ENCODE data around the gene DGCR2.
"Not testable (repeated sequence)": the region's sequence is repeated elsewhere in the genome, so short reads cannot be mapped to it uniquely, and the experiment has no call there.

Gene DGCR2

DNA sequence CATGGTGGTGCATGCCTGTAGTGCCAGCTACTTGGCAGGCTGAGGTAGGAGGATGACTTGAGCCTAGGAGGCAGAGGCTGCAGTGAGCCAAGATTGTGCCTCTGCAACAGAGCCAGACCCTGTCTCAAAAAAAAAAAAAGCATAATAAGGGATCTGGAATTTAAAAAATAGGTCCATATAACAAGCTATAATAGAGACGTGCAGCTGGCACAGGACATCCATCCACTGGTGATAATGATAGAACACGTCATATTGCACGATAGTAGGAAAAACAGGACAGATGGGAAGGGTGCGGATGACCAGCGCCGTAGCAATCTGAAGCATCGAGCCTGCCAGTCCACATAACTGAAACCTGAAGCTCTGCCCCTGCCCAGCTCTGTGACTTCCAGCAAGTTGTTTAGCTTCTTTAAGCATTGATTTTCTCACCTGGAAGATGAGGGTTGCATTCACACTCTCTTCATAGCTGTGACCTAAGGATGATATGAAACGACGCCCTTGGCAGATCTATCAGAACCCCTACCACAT lies 125.8 kb downstream of the DGCR2 start:
- no peak for DNase-seq

GRCh38 chr22:18995327-18995711 lies 126.9 kb downstream of the DGCR2 start:
- DNase-seq = no peak

- DNase-seq = no peak
These were observed 127.4 kb downstream of the DGCR2 start for GRCh38 chr22:18994701-18995326.

GRCh38 chr22:18994056-18994455 lies 128.2 kb downstream of the DGCR2 start:
- DNase-seq = no peak

- DNase-seq = no peak
These were observed 129.5 kb downstream of the DGCR2 start for GRCh38 chr22:18992543-18993198.

DNA sequence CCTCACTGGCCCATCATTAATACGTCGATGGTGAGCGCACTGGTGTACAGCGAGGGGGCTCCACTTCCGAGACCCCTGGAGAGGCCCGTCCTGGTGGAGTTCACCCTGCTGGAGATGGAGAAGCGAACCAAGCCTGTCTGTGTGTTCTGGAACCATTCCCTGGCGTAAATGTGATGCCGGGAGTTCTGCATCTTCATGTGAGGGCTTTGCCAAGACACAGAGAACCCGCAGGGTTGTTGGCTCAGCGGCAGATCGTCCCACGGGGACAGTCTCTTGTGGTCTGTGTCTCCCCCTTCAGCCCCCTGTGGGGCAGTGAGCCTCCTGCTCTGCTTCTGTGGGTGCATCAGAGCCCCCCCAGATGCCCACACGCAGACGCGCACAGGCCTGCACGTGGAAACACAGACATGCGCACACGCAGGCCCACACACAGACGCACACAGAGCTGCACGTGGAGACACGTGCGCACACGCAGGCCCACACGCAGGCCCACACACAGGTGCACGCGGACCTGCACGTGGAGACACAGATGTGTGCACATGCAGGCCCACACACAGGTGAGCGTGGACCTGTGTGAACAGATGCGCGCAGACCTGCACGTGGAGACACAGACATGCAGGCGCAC lies 130.3 kb downstream of the DGCR2 start:
- no peak for DNase-seq

DNA sequence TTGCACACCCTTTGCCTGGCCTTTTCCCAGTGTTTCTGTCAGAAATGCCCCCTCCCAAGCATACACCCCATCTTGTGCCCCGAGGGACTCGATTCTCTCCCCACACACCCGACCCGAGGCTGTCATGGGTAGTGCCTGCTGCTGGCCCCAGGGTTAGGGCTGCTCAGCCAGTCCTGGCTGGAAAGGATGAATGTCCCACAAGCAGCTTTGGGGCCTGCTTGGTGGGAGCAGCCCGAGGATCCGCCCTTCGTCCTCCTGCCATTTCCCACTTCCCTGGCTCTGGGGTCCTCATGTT lies 131.1 kb downstream of the DGCR2 start:
- DNase-seq = no peak

DNA sequence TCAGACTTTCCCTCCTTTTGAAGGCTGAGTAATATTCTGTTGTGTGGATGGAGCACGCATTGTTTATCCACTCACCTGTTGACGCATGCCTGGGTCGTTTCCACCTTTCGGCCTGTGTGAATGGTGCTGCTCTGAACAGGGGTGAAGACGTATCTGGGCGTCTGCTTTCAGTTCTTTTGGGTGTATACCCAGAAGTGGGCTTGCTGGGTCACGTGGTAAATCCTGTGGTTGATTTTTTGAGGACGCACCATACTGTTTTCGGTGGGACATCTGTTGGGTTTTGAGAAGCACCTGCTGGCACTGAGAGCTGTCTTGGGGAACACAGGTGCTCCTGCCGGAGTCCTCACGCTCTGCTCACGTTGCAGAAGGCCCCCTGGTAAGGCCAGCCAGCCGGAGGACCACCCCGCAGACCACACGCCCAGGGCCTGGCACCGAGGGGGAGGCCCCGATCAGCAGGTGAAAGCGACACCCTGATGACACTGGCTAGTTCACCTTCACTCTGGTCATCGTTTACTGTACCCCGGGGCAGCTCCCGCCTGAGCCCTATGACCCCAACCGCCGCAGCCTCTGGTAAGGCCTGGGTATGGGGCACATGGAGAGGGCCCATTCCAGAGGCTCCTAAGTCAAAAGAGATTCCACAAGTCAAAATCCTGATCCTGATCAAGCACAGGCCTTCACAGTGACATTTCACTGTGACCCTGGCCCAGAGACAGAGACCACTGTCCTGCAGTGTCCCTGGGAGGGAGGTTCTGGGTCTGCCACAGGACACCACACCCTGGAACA lies 131.7 kb downstream of the DGCR2 start:
- DNase-seq = no peak

- no peak for DNase-seq
These were observed 133.3 kb downstream of the DGCR2 start for GRCh38 chr22:18988958-18989357.

DNA sequence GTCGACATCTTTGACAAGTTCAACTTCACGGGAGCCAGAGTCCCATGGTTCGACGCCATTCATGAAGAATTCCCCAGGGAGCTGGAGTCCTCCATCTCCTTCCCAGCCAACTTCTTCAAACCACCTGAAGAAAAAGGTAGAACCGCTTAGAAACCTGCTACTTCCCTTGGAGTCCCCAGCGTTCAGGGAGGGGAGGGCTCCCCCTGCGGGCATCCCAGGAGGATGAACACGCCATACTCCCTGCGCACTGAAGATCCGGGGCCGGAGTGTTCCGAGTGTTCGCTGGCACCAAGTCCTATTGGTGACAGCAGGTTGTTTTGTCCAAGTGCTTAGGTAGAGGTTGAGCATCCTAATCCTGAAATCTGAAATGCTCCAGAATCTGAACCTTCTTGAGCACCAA lies 134.4 kb downstream of the DGCR2 start:
- no peak for DNase-seq

DNA sequence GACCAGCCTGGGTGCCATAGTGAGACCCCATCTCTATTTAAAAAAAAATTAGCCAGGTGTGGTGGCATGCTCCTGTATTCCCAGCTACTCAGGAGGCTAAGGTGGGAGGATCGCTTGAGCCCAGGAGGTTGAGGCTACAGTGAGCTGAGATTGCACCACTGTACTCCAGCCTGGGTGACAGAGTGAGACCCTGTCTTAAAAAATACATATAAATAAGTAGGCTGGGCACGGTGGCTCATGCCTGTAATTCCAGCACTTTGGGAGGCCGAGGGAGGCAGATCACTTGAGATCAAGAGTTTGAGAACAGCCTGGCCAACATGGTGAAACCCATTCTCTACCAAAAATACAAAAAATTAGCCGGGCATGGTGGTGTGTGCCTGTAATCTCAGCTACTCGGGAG lies 135.1 kb downstream of the DGCR2 start:
- DNase-seq = not testable (repeated sequence)
